HK-2 (cell line): ENCODE measurements around the gene SAMD14.

Source experiments
- DNase-seq: peaks from one replicate; pipeline ENCODE4 v3.0.0-alpha.2; 2018; ENCODE audit not compliant: unreplicated experiment

Gene SAMD14

GRCh38 chr17:50113624-50114320 is 16.2 kb downstream of the SAMD14 start:
- no peak for DNase-seq

- no peak for DNase-seq
Observed at GRCh38 chr17:50112694-50113093, 17.3 kb downstream of the SAMD14 start.

GRCh38 chr17:50111673-50112655 is 18.0 kb downstream of the SAMD14 start:
- no peak for DNase-seq

GRCh38 chr17:50110591-50111349 is 19.2 kb downstream of the SAMD14 start:
- no peak for DNase-seq

- no peak for DNase-seq
Observed at GRCh38 chr17:50109785-50110184, 20.2 kb downstream of the SAMD14 start.

GRCh38 chr17:50109207-50109606 is 20.8 kb downstream of the SAMD14 start:
- no peak for DNase-seq

GRCh38 chr17:50108556-50108955 is 21.4 kb downstream of the SAMD14 start:
- DNase-seq = no peak

GRCh38 chr17:50107790-50108414 is 22.1 kb downstream of the SAMD14 start:
- no peak for DNase-seq

- no peak for DNase-seq
Observed at GRCh38 chr17:50106393-50107131, 23.4 kb downstream of the SAMD14 start.

- DNase-seq = no peak
Observed at GRCh38 chr17:50105811-50106210, 24.1 kb downstream of the SAMD14 start.

GRCh38 chr17:50103941-50104340 is 26.0 kb downstream of the SAMD14 start:
- no peak for DNase-seq

- DNase-seq = no peak
Observed at GRCh38 chr17:50103252-50103651, 26.7 kb downstream of the SAMD14 start.

GRCh38 chr17:50102164-50102991 is 27.6 kb downstream of the SAMD14 start:
- peak; percentile 73 for DNase-seq

GRCh38 chr17:50101346-50102163 is 28.4 kb downstream of the SAMD14 start:
- no peak for DNase-seq

- DNase-seq = no peak
Observed at GRCh38 chr17:50100921-50101345, 29.0 kb downstream of the SAMD14 start.

GRCh38 chr17:50100480-50100883 is 29.5 kb downstream of the SAMD14 start:
- no peak for DNase-seq

GRCh38 chr17:50099003-50099402 is 31.0 kb downstream of the SAMD14 start:
- no peak for DNase-seq

- no peak for DNase-seq
Observed at GRCh38 chr17:50098583-50098982, 31.4 kb downstream of the SAMD14 start.

- DNase-seq = no peak
Observed at GRCh38 chr17:50097926-50098325, 32.0 kb downstream of the SAMD14 start.
